ENCODE measurements around the gene FOXN3. TPM values are rescaled to one million over a fixed set of nuclear protein-coding genes. Genes with fewer than 3 reads are reported as not detected.

FOXN3 gene
- total and polyA plus RNA-seq, 2 experiments from 2014 or later = 98.9 to 167 TPM

DNA sequence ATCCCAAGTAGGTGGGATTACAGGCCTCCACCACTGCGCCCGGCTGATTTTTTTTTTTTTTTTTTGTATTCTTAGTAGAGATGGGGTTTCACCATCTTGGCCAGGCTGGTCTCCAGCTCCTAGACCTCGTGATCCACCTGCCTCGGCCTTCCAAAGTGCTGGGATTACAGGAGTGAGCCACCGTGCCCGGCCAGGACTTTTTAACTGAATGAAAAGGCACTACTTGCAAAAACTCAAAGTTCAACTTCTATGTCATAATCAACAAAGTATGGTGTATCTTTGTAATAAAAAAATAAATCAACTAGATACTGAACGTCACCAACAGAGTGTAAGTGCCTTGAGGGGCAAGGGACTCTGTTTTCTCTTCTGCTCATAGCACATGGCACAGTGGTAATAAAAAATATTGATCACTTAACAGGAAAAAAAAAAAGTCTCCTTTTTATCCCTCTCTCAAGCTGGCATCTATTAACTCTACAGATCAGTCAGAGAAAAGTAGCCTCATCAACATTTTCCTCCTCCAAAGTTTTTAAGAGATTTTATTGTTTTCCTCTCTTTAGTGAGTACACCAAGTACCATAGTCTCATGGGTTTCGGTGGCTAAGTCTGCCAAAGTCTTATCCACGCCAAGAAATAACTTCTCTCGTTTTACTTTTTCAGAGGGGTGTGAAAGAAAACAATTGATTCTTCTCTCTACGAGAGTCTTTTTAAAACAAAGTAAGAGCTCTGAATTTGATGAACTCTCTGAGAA lies 10.6 kb upstream of the FOXN3 start:
- H3K27ac Mint-ChIP-seq = peak overlapping the region; percentile 90

More for the DNA sequence above, 10.6 kb upstream of the FOXN3 start:
- Histone ChIP-seq H3K27ac (ENCODE audit: low read depth) (peak overlapping the region; percentile 90), H3K79me2 (replicated peaks; ENCODE audit: insufficient read depth) (peaks cover 97% of the 10 kb centered on the region), H2AFZ (no peak overlapping the region), H3K4me2 (no peak overlapping the region), H3K36me3 (ENCODE audit: insufficient read depth) (no peaks in the 10 kb centered on the region), H4K20me1 (replicated peaks; ENCODE audit: insufficient read depth) (no peaks in the 10 kb centered on the region), H3K4me3 (no peak overlapping the region), H3K4me1 (ENCODE audit: insufficient read depth) (peaks cover 59% of the 10 kb centered on the region), H3K9me2 (ENCODE audit: insufficient read depth) (no peaks in the 10 kb centered on the region), H3K27me3 (ENCODE audit: insufficient read depth) (no peaks in the 10 kb centered on the region), H3F3A (replicated peaks; ENCODE audit: low read depth) (no peaks in the 10 kb centered on the region)
- ATAC-seq (no peak), DNase-seq (ENCODE audit: low spot score) (no peak)
- peaks cover 9% of the 10 kb centered on the region for H3K36me3 Mint-ChIP-seq (ENCODE audit: low read depth)
- H3K9me3 Mint-ChIP-seq = peaks cover 3% of the 10 kb centered on the region; the same call in 1 of the 3 replicates
- no peak overlapping the region for H3K4me3 Mint-ChIP-seq
- TF ChIP-seq ZNF331 (CRISPR knock-in tag; IDR thresholded peaks at IDR 0.05; ENCODE audit: low read depth) (no peak), CREB1 (CRISPR knock-in tag; IDR thresholded peaks at IDR 0.05; ENCODE audit: low read depth) (no peak), STAT1 (IDR thresholded peaks at IDR 0.05; ENCODE audit: unreplicated experiment) (no peak), EZH2 (IDR thresholded peaks at IDR 0.05; ENCODE audit: low read depth, unreplicated experiment) (no peak), POLR2AphosphoS5 (IDR thresholded peaks at IDR 0.05; ENCODE audit: low read depth) (no peak), NANOG (IDR thresholded peaks at IDR 0.05; ENCODE audit: borderline replicate concordance) (no peak), JUNB (IDR thresholded peaks at IDR 0.05; ENCODE audit: unreplicated experiment) (no peak), ZNF114 (CRISPR knock-in tag; IDR thresholded peaks at IDR 0.05) (no peak), EZH2phosphoT487 (IDR thresholded peaks at IDR 0.05; ENCODE audit: unreplicated experiment) (no peak)
- TF ChIP-seq, protein P1, sequence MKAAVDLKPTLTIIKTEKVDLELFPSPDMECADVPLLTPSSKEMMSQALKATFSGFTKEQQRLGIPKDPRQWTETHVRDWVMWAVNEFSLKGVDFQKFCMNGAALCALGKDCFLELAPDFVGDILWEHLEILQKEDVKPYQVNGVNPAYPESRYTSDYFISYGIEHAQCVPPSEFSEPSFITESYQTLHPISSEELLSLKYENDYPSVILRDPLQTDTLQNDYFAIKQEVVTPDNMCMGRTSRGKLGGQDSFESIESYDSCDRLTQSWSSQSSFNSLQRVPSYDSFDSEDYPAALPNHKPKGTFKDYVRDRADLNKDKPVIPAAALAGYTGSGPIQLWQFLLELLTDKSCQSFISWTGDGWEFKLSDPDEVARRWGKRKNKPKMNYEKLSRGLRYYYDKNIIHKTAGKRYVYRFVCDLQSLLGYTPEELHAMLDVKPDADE (IDR thresholded peaks at IDR 0.05) = no peak
- TF ChIP-seq, protein P2, sequence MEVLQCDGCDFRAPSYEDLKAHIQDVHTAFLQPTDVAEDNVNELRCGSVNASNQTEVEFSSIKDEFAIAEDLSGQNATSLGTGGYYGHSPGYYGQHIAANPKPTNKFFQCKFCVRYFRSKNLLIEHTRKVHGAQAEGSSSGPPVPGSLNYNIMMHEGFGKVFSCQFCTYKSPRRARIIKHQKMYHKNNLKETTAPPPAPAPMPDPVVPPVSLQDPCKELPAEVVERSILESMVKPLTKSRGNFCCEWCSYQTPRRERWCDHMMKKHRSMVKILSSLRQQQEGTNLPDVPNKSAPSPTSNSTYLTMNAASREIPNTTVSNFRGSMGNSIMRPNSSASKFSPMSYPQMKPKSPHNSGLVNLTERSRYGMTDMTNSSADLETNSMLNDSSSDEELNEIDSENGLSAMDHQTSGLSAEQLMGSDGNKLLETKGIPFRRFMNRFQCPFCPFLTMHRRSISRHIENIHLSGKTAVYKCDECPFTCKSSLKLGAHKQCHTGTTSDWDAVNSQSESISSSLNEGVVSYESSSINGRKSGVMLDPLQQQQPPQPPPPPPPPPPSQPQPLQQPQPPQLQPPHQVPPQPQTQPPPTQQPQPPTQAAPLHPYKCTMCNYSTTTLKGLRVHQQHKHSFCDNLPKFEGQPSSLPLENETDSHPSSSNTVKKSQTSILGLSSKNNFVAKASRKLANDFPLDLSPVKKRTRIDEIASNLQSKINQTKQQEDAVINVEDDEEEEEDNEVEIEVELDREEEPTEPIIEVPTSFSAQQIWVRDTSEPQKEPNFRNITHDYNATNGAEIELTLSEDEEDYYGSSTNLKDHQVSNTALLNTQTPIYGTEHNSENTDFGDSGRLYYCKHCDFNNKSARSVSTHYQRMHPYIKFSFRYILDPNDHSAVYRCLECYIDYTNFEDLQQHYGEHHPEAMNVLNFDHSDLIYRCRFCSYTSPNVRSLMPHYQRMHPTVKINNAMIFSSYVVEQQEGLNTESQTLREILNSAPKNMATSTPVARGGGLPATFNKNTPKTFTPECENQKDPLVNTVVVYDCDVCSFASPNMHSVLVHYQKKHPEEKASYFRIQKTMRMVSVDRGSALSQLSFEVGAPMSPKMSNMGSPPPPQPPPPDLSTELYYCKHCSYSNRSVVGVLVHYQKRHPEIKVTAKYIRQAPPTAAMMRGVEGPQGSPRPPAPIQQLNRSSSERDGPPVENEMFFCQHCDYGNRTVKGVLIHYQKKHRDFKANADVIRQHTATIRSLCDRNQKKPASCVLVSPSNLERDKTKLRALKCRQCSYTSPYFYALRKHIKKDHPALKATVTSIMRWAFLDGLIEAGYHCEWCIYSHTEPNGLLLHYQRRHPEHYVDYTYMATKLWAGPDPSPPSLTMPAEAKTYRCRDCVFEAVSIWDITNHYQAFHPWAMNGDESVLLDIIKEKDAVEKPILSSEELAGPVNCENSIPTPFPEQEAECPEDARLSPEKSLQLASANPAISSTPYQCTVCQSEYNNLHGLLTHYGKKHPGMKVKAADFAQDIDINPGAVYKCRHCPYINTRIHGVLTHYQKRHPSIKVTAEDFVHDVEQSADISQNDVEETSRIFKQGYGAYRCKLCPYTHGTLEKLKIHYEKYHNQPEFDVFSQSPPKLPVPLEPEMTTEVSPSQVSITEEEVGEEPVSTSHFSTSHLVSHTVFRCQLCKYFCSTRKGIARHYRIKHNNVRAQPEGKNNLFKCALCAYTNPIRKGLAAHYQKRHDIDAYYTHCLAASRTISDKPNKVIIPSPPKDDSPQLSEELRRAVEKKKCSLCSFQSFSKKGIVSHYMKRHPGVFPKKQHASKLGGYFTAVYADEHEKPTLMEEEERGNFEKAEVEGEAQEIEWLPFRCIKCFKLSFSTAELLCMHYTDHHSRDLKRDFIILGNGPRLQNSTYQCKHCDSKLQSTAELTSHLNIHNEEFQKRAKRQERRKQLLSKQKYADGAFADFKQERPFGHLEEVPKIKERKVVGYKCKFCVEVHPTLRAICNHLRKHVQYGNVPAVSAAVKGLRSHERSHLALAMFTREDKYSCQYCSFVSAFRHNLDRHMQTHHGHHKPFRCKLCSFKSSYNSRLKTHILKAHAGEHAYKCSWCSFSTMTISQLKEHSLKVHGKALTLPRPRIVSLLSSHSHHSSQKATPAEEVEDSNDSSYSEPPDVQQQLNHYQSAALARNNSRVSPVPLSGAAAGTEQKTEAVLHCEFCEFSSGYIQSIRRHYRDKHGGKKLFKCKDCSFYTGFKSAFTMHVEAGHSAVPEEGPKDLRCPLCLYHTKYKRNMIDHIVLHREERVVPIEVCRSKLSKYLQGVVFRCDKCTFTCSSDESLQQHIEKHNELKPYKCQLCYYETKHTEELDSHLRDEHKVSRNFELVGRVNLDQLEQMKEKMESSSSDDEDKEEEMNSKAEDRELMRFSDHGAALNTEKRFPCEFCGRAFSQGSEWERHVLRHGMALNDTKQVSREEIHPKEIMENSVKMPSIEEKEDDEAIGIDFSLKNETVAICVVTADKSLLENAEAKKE (CRISPR knock-in tag; IDR thresholded peaks at IDR 0.05) = no peak
- TF ChIP-seq, protein P3, sequence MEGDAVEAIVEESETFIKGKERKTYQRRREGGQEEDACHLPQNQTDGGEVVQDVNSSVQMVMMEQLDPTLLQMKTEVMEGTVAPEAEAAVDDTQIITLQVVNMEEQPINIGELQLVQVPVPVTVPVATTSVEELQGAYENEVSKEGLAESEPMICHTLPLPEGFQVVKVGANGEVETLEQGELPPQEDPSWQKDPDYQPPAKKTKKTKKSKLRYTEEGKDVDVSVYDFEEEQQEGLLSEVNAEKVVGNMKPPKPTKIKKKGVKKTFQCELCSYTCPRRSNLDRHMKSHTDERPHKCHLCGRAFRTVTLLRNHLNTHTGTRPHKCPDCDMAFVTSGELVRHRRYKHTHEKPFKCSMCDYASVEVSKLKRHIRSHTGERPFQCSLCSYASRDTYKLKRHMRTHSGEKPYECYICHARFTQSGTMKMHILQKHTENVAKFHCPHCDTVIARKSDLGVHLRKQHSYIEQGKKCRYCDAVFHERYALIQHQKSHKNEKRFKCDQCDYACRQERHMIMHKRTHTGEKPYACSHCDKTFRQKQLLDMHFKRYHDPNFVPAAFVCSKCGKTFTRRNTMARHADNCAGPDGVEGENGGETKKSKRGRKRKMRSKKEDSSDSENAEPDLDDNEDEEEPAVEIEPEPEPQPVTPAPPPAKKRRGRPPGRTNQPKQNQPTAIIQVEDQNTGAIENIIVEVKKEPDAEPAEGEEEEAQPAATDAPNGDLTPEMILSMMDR (conservative IDR thresholded peaks at IDR 0.05; ENCODE audit: low read depth in 2 of 2) = no peak
- peaks cover 62% of the 10 kb centered on the region for H3K4me1 Mint-ChIP-seq
- peaks cover 11% of the 10 kb centered on the region for H3K27me3 Mint-ChIP-seq (ENCODE audit: insufficient read depth, low read depth, poor library complexity)

Measured in GM23338 (cell line).